Fibroblast of the aortic adventitia (primary cell): Measurements from ENCODE around the gene METRN. TPM values are rescaled to one million over a fixed set of nuclear protein-coding genes. Genes with fewer than 3 reads are reported as not detected.

ENCODE experiments used
- DNase-seq: peaks from one replicate; pipeline ENCODE4 v3.0.0-alpha.2; 2010; ENCODE audit warnings: low read depth
- H3K4me3 ChIP-seq: 2 replicates; pipeline ENCODE4 v1.5.1; 2011; ENCODE audit warnings: low read depth, mild to moderate bottlenecking, control low read depth, low read length, moderate library complexity
- total RNA-seq: library from RNA; depleted of rRNA; stranded (reverse); fragments of >200 nt; gene quantifications from 2 replicates; pipeline ENCODE4 v1.2.3, GENCODE V29; 2012; ENCODE audit warnings: low replicate concordance
- TF ChIP-seq, protein P1 (sequence below): IDR thresholded peaks from 2 replicates; pipeline ENCODE4 v1.5.1; 2011; ENCODE audit warnings: mild to moderate bottlenecking, low read length, control low read depth, inconsistent platforms; ENCODE audit not compliant: insufficient read depth

Gene METRN
- total RNA-seq, 1 donor = 30.7 TPM

- no peak for DNase-seq
- H3K4me3 ChIP-seq = no peak overlapping the region
- TF ChIP-seq, protein P1, sequence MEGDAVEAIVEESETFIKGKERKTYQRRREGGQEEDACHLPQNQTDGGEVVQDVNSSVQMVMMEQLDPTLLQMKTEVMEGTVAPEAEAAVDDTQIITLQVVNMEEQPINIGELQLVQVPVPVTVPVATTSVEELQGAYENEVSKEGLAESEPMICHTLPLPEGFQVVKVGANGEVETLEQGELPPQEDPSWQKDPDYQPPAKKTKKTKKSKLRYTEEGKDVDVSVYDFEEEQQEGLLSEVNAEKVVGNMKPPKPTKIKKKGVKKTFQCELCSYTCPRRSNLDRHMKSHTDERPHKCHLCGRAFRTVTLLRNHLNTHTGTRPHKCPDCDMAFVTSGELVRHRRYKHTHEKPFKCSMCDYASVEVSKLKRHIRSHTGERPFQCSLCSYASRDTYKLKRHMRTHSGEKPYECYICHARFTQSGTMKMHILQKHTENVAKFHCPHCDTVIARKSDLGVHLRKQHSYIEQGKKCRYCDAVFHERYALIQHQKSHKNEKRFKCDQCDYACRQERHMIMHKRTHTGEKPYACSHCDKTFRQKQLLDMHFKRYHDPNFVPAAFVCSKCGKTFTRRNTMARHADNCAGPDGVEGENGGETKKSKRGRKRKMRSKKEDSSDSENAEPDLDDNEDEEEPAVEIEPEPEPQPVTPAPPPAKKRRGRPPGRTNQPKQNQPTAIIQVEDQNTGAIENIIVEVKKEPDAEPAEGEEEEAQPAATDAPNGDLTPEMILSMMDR = no peak
Measured at GRCh38 chr16:730666-731509, 16.0 kb downstream of the METRN start.

- TF ChIP-seq, protein P1 = no peak
- no peak overlapping the region for H3K4me3 ChIP-seq
- DNase-seq = no peak
Measured at GRCh38 chr16:732332-732731, 17.4 kb downstream of the METRN start.

GRCh38 chr16:732936-733335, 18.0 kb downstream of the METRN start:
- DNase-seq = no peak
- TF ChIP-seq, protein P1 = no peak
- no peak overlapping the region for H3K4me3 ChIP-seq

DNA sequence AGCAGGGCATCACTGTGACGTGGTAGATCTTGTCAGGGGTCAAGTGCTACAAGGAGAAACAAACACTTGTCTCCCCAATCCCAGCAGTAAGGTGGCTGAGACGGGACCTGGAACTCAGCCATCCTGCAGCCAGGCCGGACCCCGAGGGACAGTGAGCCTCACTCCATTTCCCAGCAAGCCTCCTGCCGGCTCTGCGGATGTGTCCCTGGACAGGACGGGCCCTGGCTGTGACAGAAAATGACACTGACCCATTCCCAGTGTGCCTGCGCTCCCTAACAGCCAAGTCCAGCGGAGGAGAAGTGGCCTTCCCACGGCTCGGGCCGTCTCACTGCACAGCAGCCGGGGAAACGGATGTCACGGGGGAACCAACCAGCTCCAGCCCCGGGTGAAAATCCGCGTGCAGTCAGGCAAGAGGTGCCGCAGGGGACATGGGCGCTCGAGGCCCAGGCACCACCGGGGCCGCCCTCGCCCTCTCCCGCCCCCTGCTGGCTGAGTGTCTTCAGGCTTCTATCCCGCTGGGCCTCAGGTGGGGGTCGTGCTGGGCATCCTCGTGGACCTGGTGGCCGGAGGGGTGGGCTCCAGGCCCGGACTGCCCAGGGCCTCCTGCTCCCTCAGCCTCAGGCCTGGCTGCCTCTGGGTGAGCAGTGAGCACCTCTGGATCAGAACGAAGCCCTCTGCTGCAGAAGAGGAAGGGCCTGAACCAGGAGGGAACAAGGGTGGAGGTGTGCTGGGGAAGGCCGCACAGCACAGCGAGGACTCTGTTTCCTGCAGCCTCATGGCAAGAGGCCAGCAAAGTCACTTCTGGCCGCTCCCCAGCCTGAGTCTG, 18.7 kb downstream of the METRN start:
- no peak overlapping the region for H3K4me3 ChIP-seq
- TF ChIP-seq, protein P1 = peak; percentile 40
- DNase-seq = no peak

GRCh38 chr16:734208-734980, 19.5 kb downstream of the METRN start:
- no peak overlapping the region for H3K4me3 ChIP-seq
- TF ChIP-seq, protein P1 = no peak
- DNase-seq = no peak
